ENCODE measurements around the gene PITPNB. TPM values are rescaled to one million over a fixed set of nuclear protein-coding genes. Genes with fewer than 3 reads are reported as not detected.

PITPNB gene
- total RNA-seq, 4 donors from 2014 or later: 24.7 to 29.7 (median 28.2) TPM

DNA sequence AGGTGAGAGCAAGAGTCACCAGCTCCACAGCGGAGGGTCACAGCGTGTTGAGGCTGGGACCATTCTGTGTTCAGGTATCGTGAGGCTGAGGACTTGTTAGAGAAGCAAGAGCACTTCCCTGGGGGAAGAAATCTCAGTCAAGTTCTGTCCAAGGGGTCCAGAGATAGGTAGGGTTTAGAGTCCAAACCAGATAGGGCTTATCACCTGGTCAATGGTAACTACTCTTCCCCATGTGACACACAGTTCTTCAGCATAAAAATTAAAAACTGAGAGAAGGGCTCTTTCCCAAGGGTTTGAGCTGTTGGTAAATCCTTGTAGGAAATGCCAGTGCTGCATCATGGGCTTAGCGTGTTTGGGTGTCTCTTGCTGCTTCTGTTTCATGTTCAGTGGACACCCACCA is 62.7 kb downstream of the PITPNB start:
- no peak for DNase-seq
- H3K36me3 ChIP-seq: peaks cover 0 to 68% (median 0%) of the 10 kb centered on the region in 3 donors
- no peak overlapping the region for H3K27ac ChIP-seq
- no peak for TF ChIP-seq POLR2A (IDR thresholded peaks at IDR 0.05)
- TF ChIP-seq, protein P1, sequence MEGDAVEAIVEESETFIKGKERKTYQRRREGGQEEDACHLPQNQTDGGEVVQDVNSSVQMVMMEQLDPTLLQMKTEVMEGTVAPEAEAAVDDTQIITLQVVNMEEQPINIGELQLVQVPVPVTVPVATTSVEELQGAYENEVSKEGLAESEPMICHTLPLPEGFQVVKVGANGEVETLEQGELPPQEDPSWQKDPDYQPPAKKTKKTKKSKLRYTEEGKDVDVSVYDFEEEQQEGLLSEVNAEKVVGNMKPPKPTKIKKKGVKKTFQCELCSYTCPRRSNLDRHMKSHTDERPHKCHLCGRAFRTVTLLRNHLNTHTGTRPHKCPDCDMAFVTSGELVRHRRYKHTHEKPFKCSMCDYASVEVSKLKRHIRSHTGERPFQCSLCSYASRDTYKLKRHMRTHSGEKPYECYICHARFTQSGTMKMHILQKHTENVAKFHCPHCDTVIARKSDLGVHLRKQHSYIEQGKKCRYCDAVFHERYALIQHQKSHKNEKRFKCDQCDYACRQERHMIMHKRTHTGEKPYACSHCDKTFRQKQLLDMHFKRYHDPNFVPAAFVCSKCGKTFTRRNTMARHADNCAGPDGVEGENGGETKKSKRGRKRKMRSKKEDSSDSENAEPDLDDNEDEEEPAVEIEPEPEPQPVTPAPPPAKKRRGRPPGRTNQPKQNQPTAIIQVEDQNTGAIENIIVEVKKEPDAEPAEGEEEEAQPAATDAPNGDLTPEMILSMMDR (IDR thresholded peaks at IDR 0.05): no peak
- no peaks in the 10 kb centered on the region for H3K9me3 ChIP-seq
- H3K27me3 ChIP-seq: no peaks in the 10 kb centered on the region
- H3K4me3 ChIP-seq: no peak overlapping the region
- no peaks in the 10 kb centered on the region for H3K4me1 ChIP-seq

DNA sequence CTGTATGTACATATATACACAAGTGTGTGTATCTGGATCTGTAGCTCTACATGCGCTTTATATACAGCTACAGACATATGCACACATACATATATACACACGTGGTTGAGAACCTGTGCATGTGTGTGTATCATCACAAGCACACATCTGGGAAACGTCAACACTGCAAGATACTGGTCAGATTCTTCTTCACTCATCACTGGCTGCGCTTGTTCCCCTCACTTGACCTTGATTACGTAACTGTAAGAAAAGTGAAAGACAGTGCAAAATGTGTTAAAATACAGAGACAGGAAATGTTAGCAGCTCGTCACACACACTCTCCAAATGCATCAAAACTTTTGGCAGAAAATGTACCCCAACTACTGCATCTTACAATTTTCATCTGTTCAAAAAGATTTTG is 65.6 kb downstream of the PITPNB start:
- no peak overlapping the region for H3K4me3 ChIP-seq
- H3K9me3 ChIP-seq: no peaks in the 10 kb centered on the region
- TF ChIP-seq, protein P1 (IDR thresholded peaks at IDR 0.05): no peak
- TF ChIP-seq POLR2A (IDR thresholded peaks at IDR 0.05): no peak
- no peak for DNase-seq
- no peaks in the 10 kb centered on the region for H3K4me1 ChIP-seq
- H3K27ac ChIP-seq: no peak overlapping the region
- H3K36me3 ChIP-seq: peaks cover 0 to 79% (median 0%) of the 10 kb centered on the region in 3 donors
- H3K27me3 ChIP-seq: no peaks in the 10 kb centered on the region

DNA sequence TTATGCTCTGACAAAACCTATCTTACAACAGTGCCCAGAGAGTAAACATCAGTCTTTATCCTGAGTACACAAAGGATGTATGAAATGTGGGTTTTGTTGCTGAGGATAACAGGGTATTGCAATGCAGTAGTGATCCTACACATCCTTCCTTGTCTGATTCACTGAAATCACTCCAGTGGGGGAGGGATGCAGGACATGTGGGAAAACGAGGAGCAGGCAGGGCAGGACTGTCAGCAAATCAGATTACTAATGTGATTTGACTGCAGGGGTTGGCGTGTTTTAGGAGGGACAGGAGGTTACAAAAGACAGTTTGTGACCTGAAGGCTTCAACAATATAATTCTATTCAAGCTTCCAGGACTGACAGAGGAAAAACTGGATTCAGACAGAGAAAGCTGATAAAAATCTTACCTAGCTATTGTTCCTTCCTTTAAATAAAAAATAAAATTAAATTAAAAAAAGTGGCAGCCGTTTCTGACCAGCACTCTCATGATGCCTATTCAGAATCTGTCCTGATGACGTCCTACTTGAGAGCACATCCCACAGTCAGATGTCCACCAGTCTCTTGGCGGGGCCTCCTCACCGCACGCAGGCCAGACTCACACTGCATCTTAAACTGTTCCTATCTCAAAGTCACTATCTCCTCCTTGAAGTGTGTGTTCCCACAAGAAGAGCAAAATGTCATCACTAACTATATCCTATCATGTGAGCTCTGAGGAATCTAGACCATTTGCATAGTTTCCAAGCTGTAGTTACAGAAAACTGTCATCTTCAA is 66.9 kb downstream of the PITPNB start:
- H3K27ac ChIP-seq: no peak overlapping the region
- H3K9me3 ChIP-seq: no peaks in the 10 kb centered on the region
- H3K4me1 ChIP-seq: no peaks in the 10 kb centered on the region
- no peak for DNase-seq
- TF ChIP-seq POLR2A (IDR thresholded peaks at IDR 0.05): no peak
- TF ChIP-seq, protein P1 (IDR thresholded peaks at IDR 0.05): no peak
- H3K27me3 ChIP-seq: no peaks in the 10 kb centered on the region
- peaks cover 0 to 76% (median 0%) of the 10 kb centered on the region in 3 donors for H3K36me3 ChIP-seq
- H3K4me3 ChIP-seq: no peak overlapping the region

DNA sequence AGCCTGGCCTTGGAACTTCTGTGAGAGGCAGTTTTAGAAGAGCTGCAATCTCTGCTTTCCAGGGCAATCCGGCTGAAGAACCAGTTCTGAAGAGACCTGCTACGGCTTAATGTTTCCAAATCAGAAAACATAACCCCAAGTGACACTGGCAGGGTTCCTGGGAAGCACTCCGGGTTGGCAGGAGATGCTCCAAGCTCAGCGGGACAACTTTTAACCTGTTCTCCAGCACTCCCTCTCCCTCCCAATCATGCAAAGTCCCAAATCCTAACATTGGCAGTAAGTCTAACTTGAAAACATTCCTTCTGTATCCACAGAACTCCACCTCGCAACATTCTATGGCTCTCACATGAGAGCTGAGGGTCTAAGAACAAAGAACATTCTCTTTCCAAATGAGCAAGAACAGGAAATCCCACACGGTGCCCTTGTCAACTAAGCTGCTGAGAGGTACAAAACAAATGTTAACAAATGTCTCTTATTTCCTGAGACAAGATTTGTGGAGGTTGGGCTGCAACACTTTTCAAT is 69.0 kb downstream of the PITPNB start:
- no peak overlapping the region for H3K27ac ChIP-seq
- DNase-seq: no peak
- H3K4me1 ChIP-seq: no peaks in the 10 kb centered on the region
- peaks cover 0 to 59% (median 0%) of the 10 kb centered on the region in 3 donors for H3K36me3 ChIP-seq
- H3K4me3 ChIP-seq: no peak overlapping the region
- H3K27me3 ChIP-seq: no peaks in the 10 kb centered on the region
- no peaks in the 10 kb centered on the region for H3K9me3 ChIP-seq
- TF ChIP-seq, protein P1 (IDR thresholded peaks at IDR 0.05): no peak
- TF ChIP-seq POLR2A (IDR thresholded peaks at IDR 0.05): no peak

DNA sequence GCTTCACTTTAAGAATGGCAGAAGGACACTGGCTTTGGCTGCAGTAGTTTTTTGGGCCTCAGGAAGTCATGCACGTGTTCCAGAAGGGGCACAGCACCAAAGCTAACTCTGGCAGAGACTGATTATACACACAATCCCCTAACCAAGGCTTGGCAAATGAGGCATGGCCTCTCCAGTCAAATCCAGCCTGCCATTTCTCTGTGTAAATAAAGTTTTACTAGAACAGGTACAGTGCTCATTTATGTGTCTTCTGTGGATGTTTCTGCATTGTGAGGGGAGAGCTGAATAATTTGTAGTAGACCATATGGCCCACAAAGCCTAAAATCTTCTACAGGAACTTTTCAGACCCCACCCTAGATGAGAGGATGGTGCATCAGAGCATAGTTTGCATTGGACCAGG is 71.1 kb downstream of the PITPNB start:
- Histone ChIP-seq H3K27ac (no peak overlapping the region), H3K9me3 (no peaks in the 10 kb centered on the region), H3K27me3 (no peaks in the 10 kb centered on the region), H3K4me3 (no peak overlapping the region), H3K36me3 (peaks cover 0 to 41% (median 0%) of the 10 kb centered on the region in 3 donors), H3K4me1 (no peaks in the 10 kb centered on the region)
- DNase-seq: no peak
- TF ChIP-seq POLR2A (IDR thresholded peaks at IDR 0.05): no peak
- TF ChIP-seq, protein P1 (IDR thresholded peaks at IDR 0.05): no peak

Measured in Peyer's patch (tissue), 4 donors.